ENCODE data around the gene SYNPO2.

GRCh38 chr4:119099227-119099810 is 210.7 kb downstream of the SYNPO2 start:
- TF ChIP-seq CTCF (IDR thresholded peaks at IDR 0.05) (no peak), POLR2A (IDR thresholded peaks at IDR 0.05) (no peak)
